Epidermal melanocyte (primary cell): ENCODE measurements around the gene TNFAIP1.

Experiments used
- DNase-seq: peaks from one replicate; pipeline ENCODE4 v3.0.0; 2011; ENCODE audit warnings: low spot score; ENCODE audit not compliant: insufficient read length

TNFAIP1 gene

GRCh38 chr17:28345419-28346198, 10.0 kb downstream of the TNFAIP1 start:
- DNase-seq, result no peak

GRCh38 chr17:28346199-28346580, 10.6 kb downstream of the TNFAIP1 start:
- no peak for DNase-seq

- DNase-seq, result no peak
Measured at GRCh38 chr17:28346746-28347246, 11.2 kb downstream of the TNFAIP1 start.

GRCh38 chr17:28347261-28347891, 11.8 kb downstream of the TNFAIP1 start:
- no peak for DNase-seq

GRCh38 chr17:28348979-28349378, 13.4 kb downstream of the TNFAIP1 start:
- no peak for DNase-seq

GRCh38 chr17:28350271-28350670, 14.7 kb downstream of the TNFAIP1 start:
- DNase-seq, result no peak

GRCh38 chr17:28357061-28357900, 21.7 kb downstream of the TNFAIP1 start, which contains the start of gene POLDIP2:
Gene POLDIP2 (minus strand): TSS chr17:28357527. CDS start chr17:28357448, 79 bp downstream.
- DNase-seq, result peak; percentile 87

GRCh38 chr17:28357901-28358197, 22.3 kb downstream of the TNFAIP1 start:
- DNase-seq, result no peak

- no peak for DNase-seq
Measured at GRCh38 chr17:28363186-28363585, 27.6 kb downstream of the TNFAIP1 start.

- DNase-seq, result no peak
Measured at GRCh38 chr17:28363776-28364650, 28.5 kb downstream of the TNFAIP1 start.

- no peak for DNase-seq
Measured at GRCh38 chr17:28364665-28365363, 29.3 kb downstream of the TNFAIP1 start, which contains the start of gene SEBOX. Gene SEBOX (minus strand): TSS chr17:28365199. CDS start chr17:28365151, 48 bp downstream.

GRCh38 chr17:28365487-28365886, 29.9 kb downstream of the TNFAIP1 start:
- no peak for DNase-seq

GRCh38 chr17:28366605-28367004, 31.0 kb downstream of the TNFAIP1 start:
- DNase-seq, result no peak

GRCh38 chr17:28367641-28368305, 32.2 kb downstream of the TNFAIP1 start:
- DNase-seq, result no peak

- no peak for DNase-seq
Measured at GRCh38 chr17:28368306-28368831, 32.8 kb downstream of the TNFAIP1 start.

- no peak for DNase-seq
Measured at GRCh38 chr17:28368915-28369683, 33.5 kb downstream of the TNFAIP1 start.

GRCh38 chr17:28369684-28370034, 34.1 kb downstream of the TNFAIP1 start:
- no peak for DNase-seq

- no peak for DNase-seq
Measured at GRCh38 chr17:28370035-28370743, 34.6 kb downstream of the TNFAIP1 start, which contains the start of gene VTN. Gene VTN (minus strand): TSS chr17:28370307. CDS start chr17:28370203, 104 bp downstream.
